ENCODE results near the gene SQOR.

DNA sequence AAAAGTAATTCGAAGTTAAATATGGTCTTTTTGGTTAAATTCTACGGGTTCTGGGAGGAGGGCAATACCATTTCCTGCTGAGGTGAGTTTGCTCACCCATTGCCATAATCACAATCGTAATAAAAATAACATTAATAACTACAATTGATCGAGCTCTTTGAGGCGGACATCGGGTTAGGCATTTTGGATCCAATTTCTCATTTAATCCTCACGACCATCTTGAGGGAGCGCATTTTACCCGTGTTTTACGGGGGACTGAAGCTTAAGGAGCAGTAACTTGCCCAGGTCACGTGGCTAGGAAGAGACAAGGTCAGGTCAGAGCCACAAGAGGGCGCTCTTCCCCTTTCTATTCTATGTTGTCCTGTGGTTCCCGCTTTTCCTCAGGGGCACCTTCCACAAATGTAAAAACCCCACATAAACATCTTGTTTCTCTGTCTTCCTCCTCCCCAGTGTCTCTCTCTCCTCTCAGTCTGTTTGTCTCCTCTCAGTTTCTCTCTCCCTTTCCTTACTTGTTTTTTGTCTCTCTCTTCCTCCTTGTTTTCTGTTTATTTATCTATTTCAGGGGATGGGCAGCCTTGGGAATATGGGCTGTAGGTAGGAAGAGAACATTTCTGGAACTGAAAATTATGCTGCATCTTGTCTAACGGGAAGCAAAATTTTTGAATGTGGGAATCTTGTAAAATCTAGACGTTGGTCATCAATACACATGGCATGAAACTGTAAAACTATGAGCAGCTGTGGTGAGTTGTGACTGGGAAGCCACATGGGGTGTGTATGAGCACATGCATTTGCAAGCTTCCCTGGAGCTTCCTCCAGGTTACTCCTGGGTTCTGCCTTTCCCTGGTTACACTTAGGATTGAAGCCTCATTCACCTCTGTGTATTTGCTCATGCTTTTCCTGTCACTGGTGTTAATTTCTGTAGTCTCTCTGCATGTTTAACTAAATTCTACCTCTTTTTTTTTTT is 71.0 kb downstream of the SQOR start:
- TF ChIP-seq RFX5 (IDR thresholded peaks at IDR 0.05; ENCODE audit: low read depth, low read length) (no peak), MAFK (IDR thresholded peaks at IDR 0.05; ENCODE audit: low read depth, low read length) (no peak), POLR2A (IDR thresholded peaks at IDR 0.05; ENCODE audit: low read depth, low read length) (no peak), CEBPB (IDR thresholded peaks at IDR 0.05; ENCODE audit: low read depth, low read length) (no peak), MXI1 (IDR thresholded peaks at IDR 0.05; ENCODE audit: borderline replicate concordance, low read depth, low read length) (no peak), FOS (IDR thresholded peaks at IDR 0.05; ENCODE audit: low read depth, low read length) (no peak), MAZ (IDR thresholded peaks at IDR 0.05; ENCODE audit: borderline replicate concordance, low read depth, low read length) (no peak), RCOR1 (IDR thresholded peaks at IDR 0.05; ENCODE audit: insufficient replicate concordance, low read length) (no peak), SMC3 (IDR thresholded peaks at IDR 0.05; ENCODE audit: low read depth, low read length) (peak; percentile 67), BHLHE40 (IDR thresholded peaks at IDR 0.05; ENCODE audit: low read depth, low read length) (peak; percentile 74; the same call in 1 of the 2 replicates)
- TF ChIP-seq, protein P1, sequence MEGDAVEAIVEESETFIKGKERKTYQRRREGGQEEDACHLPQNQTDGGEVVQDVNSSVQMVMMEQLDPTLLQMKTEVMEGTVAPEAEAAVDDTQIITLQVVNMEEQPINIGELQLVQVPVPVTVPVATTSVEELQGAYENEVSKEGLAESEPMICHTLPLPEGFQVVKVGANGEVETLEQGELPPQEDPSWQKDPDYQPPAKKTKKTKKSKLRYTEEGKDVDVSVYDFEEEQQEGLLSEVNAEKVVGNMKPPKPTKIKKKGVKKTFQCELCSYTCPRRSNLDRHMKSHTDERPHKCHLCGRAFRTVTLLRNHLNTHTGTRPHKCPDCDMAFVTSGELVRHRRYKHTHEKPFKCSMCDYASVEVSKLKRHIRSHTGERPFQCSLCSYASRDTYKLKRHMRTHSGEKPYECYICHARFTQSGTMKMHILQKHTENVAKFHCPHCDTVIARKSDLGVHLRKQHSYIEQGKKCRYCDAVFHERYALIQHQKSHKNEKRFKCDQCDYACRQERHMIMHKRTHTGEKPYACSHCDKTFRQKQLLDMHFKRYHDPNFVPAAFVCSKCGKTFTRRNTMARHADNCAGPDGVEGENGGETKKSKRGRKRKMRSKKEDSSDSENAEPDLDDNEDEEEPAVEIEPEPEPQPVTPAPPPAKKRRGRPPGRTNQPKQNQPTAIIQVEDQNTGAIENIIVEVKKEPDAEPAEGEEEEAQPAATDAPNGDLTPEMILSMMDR (conservative IDR thresholded peaks at IDR 0.05; ENCODE audit: low read depth, low read length), result peak; percentile 87
- TF ChIP-seq, protein P2, sequence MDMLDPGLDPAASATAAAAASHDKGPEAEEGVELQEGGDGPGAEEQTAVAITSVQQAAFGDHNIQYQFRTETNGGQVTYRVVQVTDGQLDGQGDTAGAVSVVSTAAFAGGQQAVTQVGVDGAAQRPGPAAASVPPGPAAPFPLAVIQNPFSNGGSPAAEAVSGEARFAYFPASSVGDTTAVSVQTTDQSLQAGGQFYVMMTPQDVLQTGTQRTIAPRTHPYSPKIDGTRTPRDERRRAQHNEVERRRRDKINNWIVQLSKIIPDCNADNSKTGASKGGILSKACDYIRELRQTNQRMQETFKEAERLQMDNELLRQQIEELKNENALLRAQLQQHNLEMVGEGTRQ (IDR thresholded peaks at IDR 0.05; ENCODE audit: low read depth, low read length), result peak; percentile 95

Data from IMR-90 (cell line).